B cell (primary cell): ENCODE results near the gene CCNO. TPM values are rescaled to one million over a fixed set of nuclear protein-coding genes. Genes with fewer than 3 reads are reported as not detected.

ENCODE experiments used
- ATAC-seq: fragments of 200-7000 bp; cut with Tn5 transposase; one replicate; pipeline ENCODE4 v1.10.0; 2021; ENCODE audit warnings: low read depth, mild to moderate bottlenecking, moderate number of reproducible peaks, moderate library complexity
- CTCF ChIA-PET: fragments of 350-600 bp; sonication (Branson Sonifier 250); formaldehyde crosslinking; loops from one replicate; lab custom pipeline; 2021; ENCODE audit warnings: antibody characterized with exemption, inconsistent platforms; lab: Charles Lee
- POLR2A ChIA-PET: fragments of 350-600 bp; sonication (Branson Sonifier 250); formaldehyde crosslinking; loops from one replicate; lab custom pipeline; 2021; ENCODE audit warnings: antibody characterized with exemption; lab: Charles Lee
- DNase-seq: peaks from one replicate; pipeline ENCODE4 v3.0.0; 2013
- H2AFZ ChIP-seq: 2 replicates; pipeline ENCODE4 v1.6.1; 2012; ENCODE audit warnings: mild to moderate bottlenecking, low read depth, low read length; ENCODE audit not compliant: insufficient read depth, poor library complexity, severe bottlenecking
- H3K27ac ChIP-seq, 2 donors: 1 replicate in 1 of 2; 2 replicates in 1 of 2; pipeline ENCODE4 v1.5.1; 2012 to 2013; ENCODE audit warnings: low read length in 2 of 2, mild to moderate bottlenecking in 2 of 2, moderate library complexity in 1 of 2
- H3K27me3 ChIP-seq, 4 experiments: fragments of 200-600 bp in 1 of 4; sonication (generic) in 1 of 4; replicated peaks in 1 of 4; 1 replicate in 2 of 4; 2 replicates in 2 of 4; pipeline versions ENCODE4 v1.6.1 to v1.7.0; 2013 to 2016; ENCODE audit warnings: low read length in 3 of 4, mild to moderate bottlenecking in 2 of 4, mixed read lengths in 1 of 4, moderate library complexity in 1 of 4; ENCODE audit not compliant: insufficient read depth in 4 of 4, control insufficient read depth in 3 of 4; ENCODE audit errors: control extremely low read depth in 1 of 4
- H3K36me3 ChIP-seq, 2 experiments: replicated peaks in 1 of 2; 1 replicate in 1 of 2; 2 replicates in 1 of 2; pipeline versions ENCODE4 v1.6.1 to v1.7.1; 2013; ENCODE audit warnings: low read length in 1 of 2; ENCODE audit not compliant: insufficient read depth in 2 of 2, control insufficient read depth in 1 of 2; ENCODE audit errors: control extremely low read depth in 1 of 2, extremely low read depth in 1 of 2
- H3K4me1 ChIP-seq, 2 donors: fragments of 200-600 bp in 1 of 2; sonication (generic) in 1 of 2; 1 replicate in 1 of 2; 2 replicates in 1 of 2; pipeline versions ENCODE4 v1.5.1 to v1.6.1; 2013 to 2017; ENCODE audit warnings: low read length in 2 of 2; ENCODE audit not compliant: control insufficient read depth in 2 of 2, insufficient read depth in 2 of 2
- H3K4me2 ChIP-seq: replicated peaks from 2 replicates; pipeline ENCODE3; 2012; ENCODE audit warnings: mild to moderate bottlenecking, low read depth, low read length; ENCODE audit not compliant: poor library complexity, severe bottlenecking
- H3K4me3 ChIP-seq, 5 experiments: fragments of 200-600 bp in 1 of 5; sonication (generic) in 1 of 5; 1 replicate in 3 of 5; 2 replicates in 2 of 5; pipeline versions ENCODE4 v1.5.1 to v1.7.0; 2011 to 2016; ENCODE audit warnings: low read length in 4 of 5, mild to moderate bottlenecking in 4 of 5, low read depth in 2 of 5, control low read depth in 1 of 5, moderate library complexity in 1 of 5; ENCODE audit not compliant: insufficient read depth in 1 of 5; ENCODE audit errors: control extremely low read depth in 1 of 5, extremely low read depth in 1 of 5
- H3K79me2 ChIP-seq: fragments of 200-600 bp; sonication (generic); one replicate; pipeline ENCODE4 v1.6.0; 2016; ENCODE audit warnings: low read length; ENCODE audit not compliant: control insufficient read depth, insufficient read depth
- H3K9ac ChIP-seq: fragments of 200-600 bp; sonication (generic); 2 replicates; pipeline ENCODE4 v1.6.1; 2017; ENCODE audit warnings: mild to moderate bottlenecking, low read length, moderate library complexity
- H3K9me3 ChIP-seq, 3 donors: one replicate each; pipeline versions ENCODE4 v1.6.1 to v1.7.1; 2013; ENCODE audit warnings: low read length in 2 of 3; ENCODE audit not compliant: control insufficient read depth in 2 of 3, insufficient read depth in 1 of 3; ENCODE audit errors: control extremely low read depth in 1 of 3
- H4K20me1 ChIP-seq: 2 replicates; pipeline ENCODE4 v1.6.0; 2012; ENCODE audit warnings: mild to moderate bottlenecking, low read length; ENCODE audit not compliant: insufficient read depth, control insufficient read depth, poor library complexity, severe bottlenecking
- H3K27ac Mint-ChIP-seq: one replicate; pipeline ENCODE4 v1.8.0; 2021; ENCODE audit warnings: mixed read lengths
- H3K27me3 Mint-ChIP-seq: one replicate; pipeline ENCODE4 v1.8.0; 2021; ENCODE audit warnings: mixed read lengths
- H3K4me1 Mint-ChIP-seq: one replicate; pipeline ENCODE4 v1.8.0; 2021; ENCODE audit warnings: mixed read lengths
- H3K4me3 Mint-ChIP-seq: one replicate; pipeline ENCODE4 v1.8.0; 2021; ENCODE audit warnings: mixed read lengths
- H3K9me3 Mint-ChIP-seq: one replicate; pipeline ENCODE4 v1.8.0; 2022; ENCODE audit warnings: mixed read lengths; ENCODE audit not compliant: insufficient read depth
- EZH2 ChIP-seq: IDR thresholded peaks from 2 replicates; pipeline ENCODE4 v1.6.1; 2012; ENCODE audit warnings: borderline replicate concordance, low read depth, mild to moderate bottlenecking, moderate library complexity, low read length; ENCODE audit not compliant: insufficient read depth, poor library complexity, severe bottlenecking
- WGBS: methylation state at CpG from one replicate; pipeline ENCODE4 v1.1.5; 2013; ENCODE audit warnings: missing lambda C conversion rate; ENCODE audit not compliant: insufficient coverage; 5-methylcytosine and 5-hydroxymethylcytosine counted together
- intact Hi-C: fragments of 100-400 bp; cut with micrococcal nuclease; formaldehyde crosslinking; loops from one replicate; pipeline ENCODE4 v1.10.0; 2022
- polyA plus RNA-seq: library from polyadenylated mRNA; depleted of rRNA; stranded (reverse); fragments of >200 nt; gene quantifications from 2 replicates; pipeline ENCODE4 v1.2.3, GENCODE V29; 2012
- total RNA-seq, 2 donors: library from RNA; stranded (reverse); fragments of 120-200 nt in 1 of 2; gene quantifications; 1 replicate in 1 of 2; 2 replicates in 1 of 2; pipeline versions ENCODE4 v1.2.3 to v1.2.4, GENCODE V29; 2013 to 2022
- TF ChIP-seq, protein P1 (sequence below): fragments of 200-600 bp; IDR thresholded peaks from one replicate; pipeline ENCODE4 v1.8.0; 2022; ENCODE audit warnings: antibody characterized with exemption, mild to moderate bottlenecking

CCNO gene
- total and polyA plus RNA-seq, 2 donors (not counting 1 experiment from before 2014, with no cell fraction given) = not detected

DNA sequence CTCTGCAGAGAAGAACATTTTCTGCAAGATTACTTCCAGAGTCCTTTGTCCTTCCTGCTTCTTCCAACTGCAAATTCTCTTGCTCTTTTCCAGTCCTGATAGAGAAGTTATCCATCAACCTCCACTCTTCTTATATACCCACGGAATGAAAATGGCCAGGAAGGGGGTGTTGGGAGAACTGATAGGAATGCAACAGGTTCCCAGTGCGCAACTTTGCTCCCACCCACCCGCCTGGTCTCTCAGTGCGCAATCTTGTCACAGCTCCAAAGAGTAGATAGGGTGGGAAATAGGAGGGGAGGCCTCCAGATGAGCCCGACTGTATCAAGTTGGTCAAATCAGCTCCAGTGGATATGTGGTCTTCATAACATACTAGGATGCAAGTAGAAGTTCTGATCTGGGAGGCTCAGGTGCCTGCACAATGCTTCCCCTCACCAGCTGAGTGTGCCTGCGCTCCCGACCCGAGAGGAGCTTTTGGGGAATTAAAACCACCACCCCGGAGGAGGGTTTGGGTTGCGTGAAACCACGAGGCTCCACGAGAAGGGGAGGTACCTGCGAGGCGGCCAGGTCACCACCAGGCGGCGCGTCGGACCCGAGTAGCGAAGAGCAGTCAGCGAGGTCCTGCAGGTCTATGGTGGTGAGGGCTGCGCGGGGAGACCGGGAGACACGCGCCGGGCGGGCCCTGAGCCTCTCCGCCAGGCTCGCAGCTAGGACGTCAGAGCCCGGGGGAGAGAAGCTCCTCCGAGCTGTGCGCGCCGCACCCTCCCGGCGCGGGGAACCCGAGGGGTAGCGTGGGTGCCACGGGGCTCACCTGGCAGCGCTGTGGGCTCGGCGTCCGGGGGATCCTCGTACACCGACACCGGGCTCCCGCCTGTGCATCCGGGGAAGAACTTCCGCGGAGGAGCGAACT lies 7.1 kb downstream of the CCNO start:
- no peaks in the 10 kb centered on the region for H3K36me3 ChIP-seq
- H3K27ac ChIP-seq = no peak overlapping the region
- peak overlapping the region; percentile 65 for H2AFZ ChIP-seq
- H3K9me3 ChIP-seq = peaks cover 0 to 27% (median 0%) of the 10 kb centered on the region in 3 donors
- Mint-ChIP-seq H3K4me3 (peak overlapping the region; percentile 69), H3K9me3 (no peaks in the 10 kb centered on the region), H3K4me1 (peaks cover 41% of the 10 kb centered on the region), H3K27ac (no peak overlapping the region), H3K27me3 (peaks cover 84% of the 10 kb centered on the region)
- H3K79me2 ChIP-seq = no peaks in the 10 kb centered on the region
- ChIA-PET POLR2A (no interaction called here), CTCF (interaction anchor here (0.9 to 1.4 kb wide), 2 partner anchors 29 to 54 kb away, joined by 3 read pairs; no protein-coding TSS in a partner anchor)
- H3K4me3 ChIP-seq = peak overlapping the region in 4 of 5 experiments; percentile 18 to 56 (median 44)
- H3K27me3 ChIP-seq = peaks cover 4 to 95% (median 83%) of the 10 kb centered on the region in 4 experiments
- H3K4me1 ChIP-seq = peaks cover 42 to 56% of the 10 kb centered on the region in 2 donors
- WGBS = 4% methylated on average over 53 of the region's 54 CpGs
- intact Hi-C loops = no loop called here
- TF ChIP-seq, protein P1, sequence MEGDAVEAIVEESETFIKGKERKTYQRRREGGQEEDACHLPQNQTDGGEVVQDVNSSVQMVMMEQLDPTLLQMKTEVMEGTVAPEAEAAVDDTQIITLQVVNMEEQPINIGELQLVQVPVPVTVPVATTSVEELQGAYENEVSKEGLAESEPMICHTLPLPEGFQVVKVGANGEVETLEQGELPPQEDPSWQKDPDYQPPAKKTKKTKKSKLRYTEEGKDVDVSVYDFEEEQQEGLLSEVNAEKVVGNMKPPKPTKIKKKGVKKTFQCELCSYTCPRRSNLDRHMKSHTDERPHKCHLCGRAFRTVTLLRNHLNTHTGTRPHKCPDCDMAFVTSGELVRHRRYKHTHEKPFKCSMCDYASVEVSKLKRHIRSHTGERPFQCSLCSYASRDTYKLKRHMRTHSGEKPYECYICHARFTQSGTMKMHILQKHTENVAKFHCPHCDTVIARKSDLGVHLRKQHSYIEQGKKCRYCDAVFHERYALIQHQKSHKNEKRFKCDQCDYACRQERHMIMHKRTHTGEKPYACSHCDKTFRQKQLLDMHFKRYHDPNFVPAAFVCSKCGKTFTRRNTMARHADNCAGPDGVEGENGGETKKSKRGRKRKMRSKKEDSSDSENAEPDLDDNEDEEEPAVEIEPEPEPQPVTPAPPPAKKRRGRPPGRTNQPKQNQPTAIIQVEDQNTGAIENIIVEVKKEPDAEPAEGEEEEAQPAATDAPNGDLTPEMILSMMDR = peak; percentile 31
- TF ChIP-seq EZH2 = no peak
- H4K20me1 ChIP-seq = no peaks in the 10 kb centered on the region
- peak overlapping the region; percentile 94 for H3K4me2 ChIP-seq
- peak overlapping the region; percentile 60 for H3K9ac ChIP-seq
- peak; percentile 44 for ATAC-seq
- DNase-seq = peak; percentile 59

DNA sequence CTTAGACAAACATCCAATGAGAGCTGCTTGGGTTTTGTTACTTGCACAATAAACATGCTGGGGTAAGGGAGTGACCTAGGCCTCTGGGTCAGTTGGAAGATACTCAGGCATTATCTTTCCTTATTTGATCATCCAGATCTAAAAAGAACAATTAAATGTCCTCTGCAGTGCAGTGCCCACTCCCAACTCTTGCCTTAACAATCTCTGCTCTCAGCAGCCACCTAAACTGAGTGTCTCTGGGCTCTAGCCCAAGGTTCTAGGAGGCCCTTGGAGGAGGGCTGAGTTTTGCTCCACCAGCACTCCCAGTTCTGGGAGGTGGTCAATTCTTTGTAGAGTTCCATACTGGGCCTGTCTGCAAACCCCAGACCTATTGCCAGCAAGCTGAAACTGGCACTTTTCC lies 8.1 kb downstream of the CCNO start:
- Histone ChIP-seq H2AFZ (no peak overlapping the region), H3K4me3 (no peak overlapping the region), H3K9me3 (peaks cover 0 to 34% (median 0%) of the 10 kb centered on the region in 3 donors), H3K27ac (no peak overlapping the region), H3K36me3 (no peaks in the 10 kb centered on the region), H4K20me1 (no peaks in the 10 kb centered on the region), H3K79me2 (no peaks in the 10 kb centered on the region), H3K9ac (no peak overlapping the region), H3K4me1 (peaks cover 44 to 56% of the 10 kb centered on the region in 2 donors), H3K27me3 (peaks cover 1 to 95% (median 78%) of the 10 kb centered on the region in 4 experiments), H3K4me2 (no peak overlapping the region)
- intact Hi-C loops = no loop called here
- ATAC-seq (no peak), DNase-seq (no peak)
- Mint-ChIP-seq H3K4me3 (peak overlapping the region; percentile 69), H3K27ac (no peak overlapping the region), H3K4me1 (peaks cover 39% of the 10 kb centered on the region), H3K9me3 (no peaks in the 10 kb centered on the region), H3K27me3 (peaks cover 83% of the 10 kb centered on the region)
- ChIA-PET CTCF (no interaction called here), POLR2A (no interaction called here)
- no peak for TF ChIP-seq EZH2
- TF ChIP-seq, protein P1 = no peak
